ENCODE results near the gene MAP3K9.
"Not testable (repeated sequence)": the region's sequence is repeated elsewhere in the genome, so short reads cannot be mapped to it uniquely, and the experiment has no call there.

MAP3K9 gene

DNA sequence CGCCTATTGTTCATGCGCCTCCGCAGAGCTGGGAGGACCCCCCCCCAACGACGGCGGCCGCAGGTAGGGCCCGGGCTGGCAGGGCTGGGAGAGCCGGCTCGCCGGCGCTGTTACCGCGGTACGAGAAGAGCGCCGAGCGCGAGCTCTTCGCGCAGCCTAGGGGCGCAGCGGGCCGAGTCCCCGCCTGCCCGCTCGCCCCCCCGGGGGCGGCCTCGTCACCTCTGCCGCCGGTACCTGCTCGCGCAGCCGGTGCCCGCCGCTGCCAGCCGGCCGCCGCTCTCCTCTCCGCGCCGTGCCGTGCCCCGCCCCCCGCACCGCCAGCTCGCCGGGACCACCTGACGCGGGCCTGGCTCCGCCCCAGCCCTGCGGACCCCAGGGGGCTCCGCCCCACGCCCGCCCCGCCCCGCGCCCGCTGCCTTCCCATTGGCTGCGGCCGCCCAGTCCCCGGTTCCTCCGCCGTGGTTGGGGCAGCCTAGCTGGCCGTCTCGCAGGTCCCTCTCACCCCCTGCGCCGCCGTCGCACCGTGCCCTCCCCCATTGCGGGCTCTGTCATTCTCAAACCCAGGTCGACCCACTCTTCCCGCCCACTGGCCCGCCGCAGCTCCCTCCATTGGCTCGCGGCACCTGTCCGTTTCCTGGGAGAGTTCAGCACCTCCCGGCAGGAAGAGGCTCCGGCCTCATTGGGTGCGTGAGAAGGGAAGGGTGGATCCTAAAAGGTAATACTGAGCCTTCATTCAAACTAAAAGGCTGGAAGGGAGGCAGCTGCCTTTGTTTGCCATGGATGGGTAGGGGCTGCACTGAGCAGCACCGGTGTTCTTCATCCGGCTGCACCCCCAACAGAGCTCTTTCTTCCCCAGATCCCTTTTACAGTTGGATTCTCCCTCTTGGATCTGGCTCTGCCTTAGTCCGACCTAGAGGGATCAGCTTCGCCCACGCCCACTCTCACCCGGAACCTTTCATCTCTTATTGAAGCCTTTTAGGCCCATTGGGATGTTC is at the start of gene MAP3K9:
MAP3K9 (minus strand) TSS at position 289 of the 995 bp plus-strand sequence. CDS start 342 bp downstream, outside the sequence.
- in situ Hi-C loops (cut with MboI; ENCODE audit: low sequenced_read_pairs), result loop anchor here (25.0 kb wide), 2 partner anchors 153 to 172 kb away; partner anchors contain the start of gene TTC9

DNA sequence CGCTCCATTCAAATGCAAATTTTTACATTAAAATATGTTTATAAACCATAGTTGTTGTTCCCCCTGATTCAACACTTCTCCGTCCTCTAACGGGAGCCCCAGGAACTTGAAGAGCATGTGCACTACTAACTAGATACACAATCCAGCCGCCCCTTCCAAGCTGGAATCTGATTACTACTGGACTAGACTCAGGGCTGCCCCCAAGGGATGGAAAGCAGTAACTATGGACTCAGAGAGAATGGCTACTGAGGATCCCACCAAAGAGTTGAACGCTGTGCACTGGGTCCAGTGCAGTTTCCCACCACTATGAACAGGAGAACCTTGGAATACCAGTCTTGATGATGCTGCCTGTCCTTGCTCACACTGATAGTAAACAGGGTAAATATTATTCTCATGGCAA is 49.3 kb upstream of the MAP3K9 start:
- in situ Hi-C loops (cut with MboI; ENCODE audit: low sequenced_read_pairs), result no loop called here

DNA sequence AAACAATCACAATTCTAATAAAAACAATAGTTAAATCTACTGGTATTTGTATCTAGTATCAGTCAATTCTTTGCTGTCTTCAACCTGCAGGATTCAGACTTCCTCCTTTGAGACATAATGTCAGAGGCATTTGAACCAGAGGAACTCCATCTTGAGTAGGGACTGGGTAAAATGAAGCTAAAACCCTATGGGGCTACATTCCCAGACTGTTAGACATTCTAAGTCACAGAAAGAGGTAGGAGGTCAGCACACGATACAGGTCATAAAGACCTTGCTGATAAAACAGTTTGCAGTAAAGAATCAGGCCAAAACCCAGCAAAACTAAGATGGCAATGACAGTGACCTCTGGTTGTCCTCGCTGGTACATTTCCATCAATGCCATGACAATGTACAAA is 48.2 kb upstream of the MAP3K9 start:
- in situ Hi-C loops (cut with MboI; ENCODE audit: low sequenced_read_pairs), result no loop called here

DNA sequence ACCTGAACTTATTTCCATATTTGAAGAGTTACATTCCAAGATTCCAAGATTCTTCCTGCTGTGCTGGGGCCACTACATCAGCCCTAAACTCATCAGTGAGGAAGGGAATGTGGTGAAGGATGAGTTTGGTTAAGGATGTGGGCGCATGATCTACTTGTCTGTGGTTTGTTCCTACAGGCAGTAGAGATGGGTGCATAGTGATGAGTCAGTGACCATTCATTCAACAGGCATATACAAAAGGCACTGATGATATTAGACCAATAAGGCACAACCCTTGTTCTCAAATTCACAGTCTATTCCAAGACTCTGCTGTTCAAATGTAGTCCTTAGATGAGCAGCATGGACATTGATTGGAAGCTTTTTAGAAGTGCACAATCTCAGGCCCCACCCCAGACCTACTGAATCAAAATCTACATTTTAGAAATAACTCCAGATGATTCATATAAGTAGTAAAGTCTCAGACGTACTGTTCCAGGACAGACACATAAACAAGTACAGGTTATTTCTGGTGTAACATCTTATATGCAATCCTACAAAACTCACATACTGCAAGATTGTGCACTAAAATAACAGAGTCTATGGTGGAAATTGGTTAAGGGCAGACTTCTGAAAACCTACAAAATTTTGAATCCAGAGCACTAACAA is 47.7 kb upstream of the MAP3K9 start:
- in situ Hi-C loops (cut with MboI; ENCODE audit: low sequenced_read_pairs), result no loop called here

DNA sequence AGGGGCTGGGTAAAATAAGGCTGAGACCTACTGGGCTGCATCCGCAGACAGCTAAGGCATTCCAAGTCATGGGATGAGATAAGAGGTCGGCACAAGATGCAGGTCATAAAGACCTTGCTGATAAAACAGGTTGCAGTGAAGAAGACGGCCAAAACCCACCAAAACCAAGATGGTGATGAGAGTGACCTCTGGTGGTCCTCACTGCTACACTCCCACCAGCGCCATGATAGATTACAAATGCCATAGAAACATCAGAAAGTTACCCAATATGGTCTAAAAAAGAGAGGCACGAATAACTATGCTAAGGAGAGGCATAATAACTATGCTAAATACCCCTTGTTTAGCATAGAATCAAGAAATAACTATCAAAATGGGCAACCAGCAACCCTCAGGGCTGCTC is 46.2 kb upstream of the MAP3K9 start:
- in situ Hi-C loops (cut with MboI; ENCODE audit: low sequenced_read_pairs), result no loop called here

DNA sequence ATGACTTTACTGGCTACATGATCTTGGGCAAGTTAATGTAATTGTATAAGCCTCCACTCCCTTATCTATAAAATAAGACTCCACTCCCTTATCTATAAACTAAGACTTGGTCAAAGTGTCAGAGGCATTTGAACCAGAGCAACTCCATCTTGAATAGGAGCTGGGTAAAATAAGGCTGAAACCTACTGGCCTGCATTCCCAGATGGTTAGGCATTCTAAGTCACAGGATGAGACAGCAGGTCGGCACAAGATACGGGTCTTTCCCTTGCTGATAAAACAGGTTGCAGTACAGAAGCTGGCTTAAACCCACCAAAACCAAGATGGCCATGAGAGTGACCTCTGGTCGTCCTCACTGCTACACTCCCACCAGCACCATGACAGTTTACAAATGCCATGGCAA is 44.3 kb upstream of the MAP3K9 start:
- in situ Hi-C loops (cut with MboI; ENCODE audit: low sequenced_read_pairs), result not testable (repeated sequence)

DNA sequence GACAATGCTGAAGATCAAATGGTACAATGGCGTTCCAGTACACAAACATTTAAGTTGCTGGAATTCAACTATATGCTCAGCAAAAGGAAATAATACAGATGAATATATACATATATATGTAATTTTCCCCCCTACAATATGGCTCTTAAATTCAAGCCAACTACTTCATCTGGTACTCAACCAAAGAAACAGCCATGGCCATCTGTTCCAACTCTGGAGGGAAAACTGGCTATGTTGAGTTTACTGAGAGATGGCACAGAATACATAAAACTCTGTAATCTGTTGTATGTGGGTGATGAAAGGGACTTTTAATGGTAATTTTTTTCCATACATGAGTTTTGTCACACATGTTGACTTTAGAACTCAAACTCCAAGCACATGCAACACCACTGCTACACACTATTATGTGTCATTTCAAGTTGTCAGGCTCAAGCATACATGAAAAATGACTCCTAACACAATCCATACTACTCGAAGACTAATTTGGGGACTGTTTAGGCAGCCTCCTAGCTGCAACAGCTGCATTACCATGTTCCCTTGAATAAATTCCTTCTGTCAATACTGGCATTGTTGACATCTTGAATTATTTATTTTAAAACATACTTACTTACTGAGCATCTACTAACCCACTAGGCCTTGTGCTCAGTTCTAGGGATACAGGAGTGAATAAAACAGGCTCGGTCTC is 38.2 kb upstream of the MAP3K9 start:
- in situ Hi-C loops (cut with MboI; ENCODE audit: low sequenced_read_pairs), result no loop called here

DNA sequence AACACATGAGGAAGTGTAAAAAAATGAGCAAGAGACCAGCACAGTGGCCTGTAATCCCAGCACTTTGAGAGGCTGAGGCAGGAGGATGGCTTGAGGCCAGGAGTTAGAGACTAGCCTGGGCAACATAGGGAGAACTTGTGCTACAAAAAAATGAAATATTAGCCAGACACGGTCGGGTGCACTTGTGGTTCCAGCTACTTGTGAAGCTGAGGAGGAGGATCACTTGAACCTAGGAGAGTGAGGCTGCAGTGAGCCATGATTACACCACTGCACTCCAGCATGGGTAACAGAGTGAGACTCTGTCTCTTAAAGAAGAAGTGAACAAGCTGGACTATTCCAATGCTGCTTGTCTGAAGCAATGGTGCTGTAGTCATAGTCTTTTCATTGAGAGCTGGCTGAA is 36.3 kb upstream of the MAP3K9 start:
- in situ Hi-C loops (cut with MboI; ENCODE audit: low sequenced_read_pairs), result no loop called here

DNA sequence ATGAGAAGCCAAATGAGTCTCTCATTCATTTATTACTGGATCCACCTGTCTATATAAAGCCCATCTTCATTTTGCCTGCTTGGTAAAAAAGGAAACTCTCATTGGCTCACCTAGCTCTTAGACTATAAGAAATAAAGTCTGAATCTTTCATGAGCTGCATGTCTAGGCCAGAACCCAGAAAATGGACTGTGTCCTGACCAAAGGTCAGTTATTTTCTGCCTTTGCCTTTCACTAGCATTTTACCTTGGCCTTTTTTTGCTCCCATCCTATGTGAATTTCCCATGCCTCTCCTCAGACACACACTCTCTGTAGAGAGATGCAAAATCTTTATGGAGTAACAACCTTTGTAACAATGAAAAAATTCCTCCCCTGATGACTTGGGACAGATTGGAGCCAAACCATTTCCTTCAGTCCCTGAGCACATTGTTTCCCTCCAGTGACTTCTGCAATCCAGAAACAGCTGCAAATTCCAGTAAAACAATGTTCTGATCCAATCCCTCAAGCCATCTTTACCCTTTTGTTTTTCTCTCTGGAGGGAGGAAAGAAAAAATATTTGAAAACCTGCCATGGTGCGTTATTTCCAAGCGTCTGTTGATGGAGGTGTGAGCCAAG is 33.6 kb upstream of the MAP3K9 start:
- in situ Hi-C loops (cut with MboI; ENCODE audit: low sequenced_read_pairs), result no loop called here

- in situ Hi-C loops (cut with MboI; ENCODE audit: low sequenced_read_pairs), result no loop called here
Measured at GRCh38 chr14:70838076-70838475, 28.8 kb upstream of the MAP3K9 start.

DNA sequence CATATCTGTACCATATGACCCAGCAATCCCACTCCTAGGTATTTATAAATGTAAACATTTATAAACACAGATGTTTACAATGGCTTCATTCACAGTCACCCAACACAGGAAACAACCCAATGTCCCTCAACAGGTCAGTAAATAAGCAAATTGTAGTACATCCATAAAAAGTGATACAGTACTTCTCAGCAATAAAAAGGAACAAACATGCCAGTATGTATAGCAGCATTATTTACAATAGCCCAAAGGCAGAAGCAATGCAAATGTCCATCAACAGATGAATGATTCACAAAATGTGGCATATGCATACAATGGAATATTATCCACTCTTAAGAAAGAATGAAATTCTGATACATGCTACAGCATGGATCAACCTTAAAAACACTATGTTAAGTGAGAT is 27.6 kb upstream of the MAP3K9 start:
- in situ Hi-C loops (cut with MboI; ENCODE audit: low sequenced_read_pairs), result no loop called here

DNA sequence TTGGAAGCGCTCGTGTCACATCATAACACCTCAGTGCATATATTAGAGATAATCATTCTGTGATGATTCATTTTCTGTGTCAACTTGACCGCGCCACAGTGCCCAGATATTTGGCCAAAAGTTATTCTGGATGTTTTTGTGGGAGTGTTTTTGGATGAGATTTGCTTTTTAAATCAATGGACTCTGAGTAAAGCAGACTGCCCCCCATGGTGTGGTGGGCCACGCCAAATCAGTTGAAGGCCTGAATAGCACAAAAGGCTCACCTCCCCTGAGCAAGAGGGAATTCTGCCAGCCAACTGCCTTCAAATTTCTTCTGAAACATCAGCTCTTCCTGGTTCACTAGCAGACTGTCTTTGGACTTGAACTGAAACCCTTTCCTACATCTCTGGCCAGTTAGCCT is 24.6 kb upstream of the MAP3K9 start:
- in situ Hi-C loops (cut with MboI; ENCODE audit: low sequenced_read_pairs), result no loop called here

DNA sequence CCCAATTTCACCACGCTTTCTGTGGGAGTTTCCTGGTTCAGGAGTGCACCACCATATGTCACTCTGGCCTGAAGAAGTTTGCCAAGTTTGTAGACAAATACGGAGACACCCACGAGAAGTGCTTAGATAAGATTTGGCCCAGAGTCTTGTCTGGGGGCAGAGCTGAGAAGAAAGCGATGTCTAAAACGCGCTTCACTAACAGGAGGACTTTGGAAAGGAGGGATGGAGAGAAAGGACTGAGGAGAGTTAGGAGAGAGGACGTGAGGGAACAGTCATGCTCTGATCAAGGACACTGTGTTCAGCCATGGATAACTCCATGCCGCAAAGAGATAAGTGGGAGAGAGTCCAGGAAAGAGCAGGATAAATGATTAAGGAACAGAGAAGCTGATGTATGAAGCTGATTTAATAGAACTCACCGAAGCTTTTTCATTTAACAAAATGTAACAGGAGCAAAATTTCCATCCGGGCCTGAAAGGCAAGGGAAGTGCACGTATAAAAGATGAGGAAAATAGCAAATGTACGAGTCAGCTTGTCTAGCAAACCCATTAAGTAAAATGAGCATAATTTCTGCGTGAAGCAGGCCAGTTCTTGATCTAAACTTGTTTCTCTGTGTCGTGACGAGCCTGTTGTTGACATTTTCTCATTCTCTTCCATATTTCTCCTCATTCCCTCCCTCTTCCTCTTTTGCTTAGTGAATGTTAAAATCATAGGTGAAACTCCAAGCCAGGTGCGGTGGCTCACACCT is 23.4 kb upstream of the MAP3K9 start:
- in situ Hi-C loops (cut with MboI; ENCODE audit: low sequenced_read_pairs), result no loop called here

- in situ Hi-C loops (cut with MboI; ENCODE audit: low sequenced_read_pairs), result no loop called here
Measured at GRCh38 chr14:70830998-70831781, 21.9 kb upstream of the MAP3K9 start.

DNA sequence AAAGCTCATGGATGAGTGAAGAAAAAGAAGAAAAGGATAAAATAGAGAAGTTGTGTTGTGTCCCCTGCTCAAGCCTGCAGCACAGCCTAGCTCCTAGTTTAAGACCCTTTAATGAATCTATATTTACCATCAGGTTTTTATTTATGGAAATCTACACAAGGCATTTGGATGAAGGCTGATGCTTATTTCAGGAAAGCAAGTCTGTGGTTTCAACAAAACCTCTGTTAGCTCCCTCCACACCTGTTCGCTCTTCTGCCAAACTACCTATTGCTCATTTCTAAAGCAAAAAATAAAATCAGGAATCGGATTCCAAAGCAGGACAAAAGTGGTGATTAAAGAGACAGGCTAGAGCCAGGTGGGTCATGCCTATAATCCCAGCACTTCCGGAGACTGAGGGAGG is 18.9 kb upstream of the MAP3K9 start:
- in situ Hi-C loops (cut with MboI; ENCODE audit: low sequenced_read_pairs), result no loop called here

DNA sequence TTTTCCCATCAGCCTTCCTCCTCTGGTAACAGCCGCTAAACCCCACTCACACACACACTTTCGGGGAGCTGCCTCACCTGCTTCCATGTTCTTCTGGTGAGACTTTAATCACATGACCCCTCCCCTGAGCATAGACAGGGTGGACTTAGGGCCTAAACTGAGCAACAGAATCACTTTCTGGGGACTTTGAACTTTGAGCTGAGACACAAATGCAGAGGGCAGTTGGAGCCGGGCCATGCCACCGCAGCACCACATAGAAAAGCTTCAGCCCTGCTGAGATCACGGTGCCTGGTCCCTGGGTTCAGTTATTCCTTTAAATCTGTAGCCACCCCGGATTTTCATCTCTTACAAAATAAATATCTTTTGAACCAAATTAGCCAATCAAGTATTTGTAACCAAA is 18.4 kb upstream of the MAP3K9 start:
- in situ Hi-C loops (cut with MboI; ENCODE audit: low sequenced_read_pairs), result no loop called here

- in situ Hi-C loops (cut with MboI; ENCODE audit: low sequenced_read_pairs), result no loop called here
Measured at GRCh38 chr14:70827347-70827746, 18.0 kb upstream of the MAP3K9 start.

GRCh38 chr14:70823281-70823680 is 14.0 kb upstream of the MAP3K9 start:
- in situ Hi-C loops (cut with MboI; ENCODE audit: low sequenced_read_pairs), result loop anchor here (25.0 kb wide), 2 partner anchors 139 to 186 kb away; partner anchors contain the start of gene TTC9

DNA sequence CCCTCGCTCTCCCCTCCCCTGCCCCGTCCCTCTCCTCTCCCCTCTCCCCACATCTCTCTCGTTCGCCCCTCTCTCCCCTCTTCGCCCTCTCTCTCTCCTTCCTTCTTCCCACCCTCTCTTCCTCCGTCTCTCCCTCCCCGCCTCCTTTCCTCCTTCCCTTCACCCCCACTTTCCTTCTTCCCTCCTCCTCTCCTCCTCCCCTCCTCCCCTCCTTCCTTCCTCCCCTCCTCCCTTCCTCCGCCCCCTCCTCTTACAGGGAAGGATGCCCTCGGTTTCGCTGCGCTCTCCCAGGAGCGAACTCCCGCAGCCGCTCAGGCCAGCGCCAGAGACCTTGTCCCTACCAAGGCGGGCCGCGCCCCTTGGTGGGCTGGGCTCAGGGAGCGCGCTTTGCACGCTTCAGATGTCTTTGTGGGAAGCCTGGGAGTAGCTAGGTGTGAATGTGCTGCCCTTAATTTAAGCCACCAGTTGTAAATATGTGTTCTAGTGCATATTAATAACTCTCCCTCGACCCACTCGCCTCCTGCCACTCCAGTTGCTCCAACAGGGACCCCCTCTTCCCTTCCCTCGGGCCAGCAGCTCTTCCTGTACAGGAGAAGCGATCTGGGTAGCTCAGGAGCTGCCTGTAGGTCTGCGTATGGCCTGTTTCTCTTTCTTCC is 13.3 kb upstream of the MAP3K9 start:
- in situ Hi-C loops (cut with MboI; ENCODE audit: low sequenced_read_pairs), result loop anchor here (25.0 kb wide), 2 partner anchors 140 to 185 kb away; partner anchors contain the start of gene TTC9

All from HL-60/S4 treated with phorbol 12-myristate 13-acetate at 8.2 ng/mL for 4 days and 3 days (cell line).